DMS53 treated with DMSO at 0.1 percent for 48 hours (cell line): ENCODE measurements around the gene HLA-DPB1.

Experiments
- DNase-seq: peaks from one replicate; lab custom pipeline; 2025; ENCODE audit not compliant: unreplicated experiment; lab: John Stamatoyannopoulos, UW

The HLA-DPB1 gene

GRCh38 chr6:33128318-33128717 lies 52.5 kb downstream of the HLA-DPB1 start:
- no peak for DNase-seq

DNA sequence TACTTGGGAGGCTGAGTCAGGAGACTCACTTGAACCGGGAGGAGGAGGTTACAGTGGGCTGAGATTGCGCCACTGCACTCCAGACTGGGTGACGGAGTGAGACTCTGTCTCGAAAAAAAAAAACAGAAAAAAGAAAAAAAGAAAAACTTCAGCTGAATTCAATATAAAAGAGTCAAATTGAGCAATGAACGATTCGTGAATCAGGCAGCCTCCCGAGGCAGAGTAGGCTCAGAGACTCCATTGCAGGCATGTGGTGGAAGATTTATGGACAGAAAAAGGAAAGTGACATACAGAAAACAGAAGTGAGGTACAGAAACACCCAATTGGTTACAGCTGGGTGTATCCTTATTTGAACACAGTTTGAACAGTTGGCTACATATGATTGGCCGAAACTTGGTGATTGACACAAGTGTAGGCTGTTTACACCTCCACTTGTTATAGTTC lies 56.3 kb downstream of the HLA-DPB1 start:
- DNase-seq = no peak

DNA sequence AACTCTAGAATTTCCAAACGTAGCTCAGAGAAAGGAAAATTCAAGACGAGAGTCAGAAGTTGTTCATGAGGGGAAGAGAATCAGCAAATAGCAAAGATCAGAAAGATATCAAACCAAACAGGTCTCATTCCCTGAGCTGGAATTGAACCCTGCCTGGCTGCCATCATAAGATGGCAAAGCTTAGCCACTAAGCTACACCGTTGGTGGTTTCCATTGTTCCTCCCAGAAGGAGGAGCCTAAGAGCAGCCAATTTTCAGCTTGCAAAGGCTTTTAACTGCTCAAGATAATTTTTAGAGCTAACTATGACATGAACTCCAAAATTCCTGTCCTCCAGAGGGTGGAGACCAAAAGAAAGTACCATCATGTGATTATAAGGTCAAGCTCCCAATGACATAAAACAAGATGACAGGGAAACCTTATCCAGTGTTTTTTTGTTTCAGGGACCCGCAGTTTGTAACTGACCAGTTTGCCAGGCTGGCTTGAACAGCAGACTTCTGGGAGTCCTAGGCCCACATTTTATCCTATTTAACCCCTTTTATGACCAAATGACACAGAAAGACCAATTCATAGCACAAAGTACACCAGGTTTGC lies 60.6 kb downstream of the HLA-DPB1 start:
- no peak for DNase-seq
